Muscle layer of duodenum (tissue), 2 donors: ENCODE measurements around the gene LRRC57.
A peak's percentile ranks its signal among the peaks of the same experiment; 100 is the strongest.

ENCODE experiments used
- H3K27ac ChIP-seq: one replicate; pipeline ENCODE4 v1.7.0; 2013; ENCODE audit warnings: mild to moderate bottlenecking, low read length
- H3K27me3 ChIP-seq: one replicate; pipeline ENCODE4 v1.7.0; 2013; ENCODE audit warnings: low read depth, mild to moderate bottlenecking, control low read depth, low read length
- H3K36me3 ChIP-seq, 2 donors: one replicate each; pipeline ENCODE4 v1.7.0; 2013; ENCODE audit warnings: low read length in 2 of 2, control low read depth in 1 of 2, mild to moderate bottlenecking in 1 of 2; ENCODE audit not compliant: insufficient read depth in 2 of 2, control insufficient read depth in 1 of 2
- H3K4me1 ChIP-seq, 2 donors: one replicate each; pipeline ENCODE4 v1.7.0; 2013; ENCODE audit warnings: low read length in 2 of 2, mild to moderate bottlenecking in 2 of 2, control low read depth in 1 of 2, moderate library complexity in 1 of 2; ENCODE audit not compliant: insufficient read depth in 2 of 2, control insufficient read depth in 1 of 2
- H3K4me3 ChIP-seq, 2 donors: one replicate each; pipeline ENCODE4 v1.7.0; 2013; ENCODE audit warnings: low read length in 2 of 2, low read depth in 1 of 2, mild to moderate bottlenecking in 1 of 2
- H3K9me3 ChIP-seq, 2 donors: one replicate each; pipeline ENCODE4 v1.7.0; 2013; ENCODE audit warnings: low read length in 2 of 2, control low read depth in 1 of 2, mild to moderate bottlenecking in 1 of 2; ENCODE audit not compliant: control insufficient read depth in 1 of 2
- donor health status: healthy.

Gene LRRC57

DNA sequence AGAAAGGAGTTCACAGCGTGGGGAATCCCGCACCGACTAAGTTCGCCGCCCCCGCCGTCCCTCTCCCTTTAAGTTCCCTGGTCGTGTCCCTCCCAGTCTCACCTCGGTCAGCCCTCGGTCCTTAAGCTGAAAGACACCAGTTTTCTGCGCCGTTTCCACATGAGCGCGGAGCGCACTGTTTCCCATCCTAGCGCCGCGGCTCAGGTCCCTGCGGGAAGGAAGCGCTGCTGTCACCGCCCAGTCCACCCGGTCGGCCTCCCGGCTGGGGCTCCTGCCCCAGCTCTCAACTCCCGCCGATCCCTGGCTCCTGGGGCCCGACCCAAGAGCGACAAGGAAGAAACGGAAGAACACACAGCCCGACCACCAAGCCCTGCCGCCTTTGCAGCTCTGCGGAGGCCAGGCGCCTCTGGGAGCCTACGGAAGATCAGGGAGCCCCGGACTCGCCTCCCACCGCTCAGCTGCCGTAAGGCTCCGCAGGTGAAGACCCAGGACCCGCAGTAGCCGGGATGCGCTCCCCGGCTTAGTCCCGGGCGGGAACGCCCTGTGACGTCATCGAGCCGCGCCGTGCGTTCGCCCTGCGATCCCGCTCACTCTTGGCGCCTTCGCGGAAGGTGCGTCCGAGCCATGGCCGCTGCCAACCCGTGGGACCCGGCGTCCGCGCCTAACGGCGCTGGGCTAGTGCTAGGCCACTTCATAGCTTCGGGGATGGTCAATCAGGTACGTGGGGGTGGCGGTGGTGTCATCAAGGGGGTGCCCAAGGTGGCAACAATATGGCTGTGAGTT is at the start of gene LRRC57, which contains the start of gene HAUS2:
Gene LRRC57, minus strand, starts transcription at position 545 of the 783 bp plus-strand sequence. Its CDS starts 359 bp downstream, at position 186.
Gene HAUS2, plus strand, starts transcription at position 590 of the 783 bp plus-strand sequence. Its CDS starts 35 bp downstream, at position 625.
- H3K36me3 ChIP-seq, result peaks cover 5 to 20% of the 10 kb centered on the region in 2 donors
- H3K4me1 ChIP-seq, result peaks cover 5 to 23% of the 10 kb centered on the region in 2 donors
- H3K9me3 ChIP-seq, result no peaks in the 10 kb centered on the region
- peak within 1 kb of the TSS; percentile 97 to 98 for H3K4me3 ChIP-seq
- no peaks in the 10 kb centered on the region for H3K27me3 ChIP-seq
- H3K27ac ChIP-seq, result peak within 1 kb of the TSS; percentile 94

GRCh38 chr15:42595626-42596240 is 47.1 kb upstream of the LRRC57 start:
- peaks cover 8 to 51% of the 10 kb centered on the region in 2 donors for H3K4me1 ChIP-seq
- H3K9me3 ChIP-seq, result no peaks in the 10 kb centered on the region
- peaks cover 0 to 4% of the 10 kb centered on the region in 2 donors for H3K36me3 ChIP-seq
- H3K27ac ChIP-seq, result peak overlapping the region; percentile 25
- H3K27me3 ChIP-seq, result no peaks in the 10 kb centered on the region
- H3K4me3 ChIP-seq, result no peak overlapping the region

DNA sequence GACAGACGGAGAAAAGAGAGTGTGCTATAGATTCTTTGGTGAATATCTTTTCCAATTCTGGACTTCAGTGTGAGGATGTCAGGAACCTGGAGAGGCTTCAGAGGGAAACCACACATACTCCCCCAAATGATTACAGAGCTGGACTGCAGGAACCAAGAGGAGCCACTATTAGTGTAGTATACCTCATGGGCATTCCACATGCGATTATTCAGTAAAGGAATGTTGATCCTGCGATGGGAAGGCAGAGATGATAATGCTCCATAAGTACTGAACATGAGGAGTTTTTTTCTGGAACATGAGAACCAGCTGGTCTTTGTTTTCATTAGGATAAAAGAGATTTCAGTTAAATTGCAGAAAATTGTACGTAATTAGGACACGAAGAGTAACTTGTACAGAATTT is 45.5 kb upstream of the LRRC57 start:
- Histone ChIP-seq H3K9me3 (no peaks in the 10 kb centered on the region), H3K4me1 (peaks cover 8 to 44% of the 10 kb centered on the region in 2 donors), H3K27ac (peak overlapping the region; percentile 64), H3K27me3 (no peaks in the 10 kb centered on the region), H3K4me3 (no peak overlapping the region), H3K36me3 (no peaks in the 10 kb centered on the region)

- Histone ChIP-seq H3K4me1 (peaks cover 8 to 44% of the 10 kb centered on the region in 2 donors), H3K4me3 (no peak overlapping the region), H3K9me3 (no peaks in the 10 kb centered on the region), H3K36me3 (no peaks in the 10 kb centered on the region), H3K27ac (peak overlapping the region; percentile 64), H3K27me3 (no peaks in the 10 kb centered on the region)
These were observed 44.5 kb upstream of the LRRC57 start for GRCh38 chr15:42593143-42593542.

DNA sequence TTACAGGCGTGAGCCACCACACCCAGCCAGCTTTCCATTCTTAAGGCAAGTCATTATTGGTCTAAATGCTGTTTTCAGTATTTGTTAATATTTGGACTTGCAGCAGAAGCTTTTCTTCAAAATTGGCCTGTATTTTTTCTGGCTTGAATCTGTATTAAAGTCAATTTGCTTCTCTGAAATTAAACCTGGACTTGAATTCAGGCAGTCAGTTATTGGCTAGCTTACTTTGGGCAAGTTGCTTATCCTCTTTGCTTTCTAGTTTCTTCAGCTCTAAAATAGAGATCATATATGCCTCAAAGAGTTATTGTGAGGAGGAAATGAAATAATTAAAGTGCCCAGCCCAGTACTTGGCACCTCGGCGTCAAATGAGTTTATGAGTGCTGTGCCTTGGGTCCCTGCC is 44.1 kb upstream of the LRRC57 start:
- Histone ChIP-seq H3K36me3 (no peaks in the 10 kb centered on the region), H3K9me3 (no peaks in the 10 kb centered on the region), H3K27me3 (no peaks in the 10 kb centered on the region), H3K27ac (peak overlapping the region; percentile 64), H3K4me3 (no peak overlapping the region), H3K4me1 (peaks cover 8 to 44% of the 10 kb centered on the region in 2 donors)

GRCh38 chr15:42591238-42591934 is 42.8 kb upstream of the LRRC57 start:
- peak overlapping the region; percentile 10 for H3K27ac ChIP-seq
- no peaks in the 10 kb centered on the region for H3K9me3 ChIP-seq
- no peaks in the 10 kb centered on the region for H3K36me3 ChIP-seq
- H3K4me3 ChIP-seq, result no peak overlapping the region
- peaks cover 8 to 32% of the 10 kb centered on the region in 2 donors for H3K4me1 ChIP-seq
- no peaks in the 10 kb centered on the region for H3K27me3 ChIP-seq

- no peaks in the 10 kb centered on the region for H3K9me3 ChIP-seq
- no peaks in the 10 kb centered on the region for H3K36me3 ChIP-seq
- peaks cover 8 to 25% of the 10 kb centered on the region in 2 donors for H3K4me1 ChIP-seq
- H3K27ac ChIP-seq, result no peak overlapping the region
- no peak overlapping the region for H3K4me3 ChIP-seq
- H3K27me3 ChIP-seq, result no peaks in the 10 kb centered on the region
These were observed 42.1 kb upstream of the LRRC57 start for GRCh38 chr15:42590619-42591237.

DNA sequence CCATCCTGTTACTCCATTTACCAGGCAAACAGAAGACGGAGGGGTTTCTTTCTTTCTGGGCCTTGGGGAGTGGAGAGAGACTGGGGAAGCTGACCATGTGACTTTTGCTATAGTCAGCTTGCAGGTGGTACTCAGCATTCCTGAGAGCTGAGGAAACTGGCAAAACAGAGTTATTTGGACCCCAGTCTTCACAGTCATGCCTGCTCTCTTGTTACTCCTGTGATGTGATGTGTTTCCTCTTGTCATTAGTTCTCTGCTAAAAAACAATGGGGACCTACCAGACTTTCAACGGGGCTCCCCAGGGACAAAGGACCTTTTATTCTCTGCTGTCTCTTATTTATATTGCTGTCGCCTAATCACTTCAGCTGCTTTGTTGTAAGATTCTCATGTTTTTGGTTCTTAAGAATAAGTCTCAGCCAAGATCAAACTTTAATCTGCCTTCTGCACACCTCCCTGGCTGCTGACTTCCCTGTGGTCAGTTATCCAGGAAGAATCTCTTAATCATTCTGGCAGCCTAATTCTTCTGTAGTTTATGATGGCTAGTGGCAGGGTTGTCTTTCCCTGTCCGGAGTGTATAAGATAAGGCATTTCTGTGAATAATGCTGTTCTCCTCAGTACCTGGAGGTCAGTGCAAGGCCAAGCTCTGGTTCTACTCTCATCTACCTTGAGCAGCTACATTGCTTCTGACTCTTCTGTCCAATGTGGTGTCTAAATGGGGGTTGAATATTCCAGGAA is 35.6 kb upstream of the LRRC57 start:
- no peaks in the 10 kb centered on the region for H3K36me3 ChIP-seq
- peaks cover 8 to 27% of the 10 kb centered on the region in 2 donors for H3K4me1 ChIP-seq
- H3K27ac ChIP-seq, result peak overlapping the region; percentile 48
- H3K4me3 ChIP-seq, result peak overlapping the region; percentile 11 to 61
- no peaks in the 10 kb centered on the region for H3K9me3 ChIP-seq
- no peaks in the 10 kb centered on the region for H3K27me3 ChIP-seq

GRCh38 chr15:42582569-42583375 is 34.2 kb upstream of the LRRC57 start:
- Histone ChIP-seq H3K27me3 (no peaks in the 10 kb centered on the region), H3K9me3 (no peaks in the 10 kb centered on the region)

DNA sequence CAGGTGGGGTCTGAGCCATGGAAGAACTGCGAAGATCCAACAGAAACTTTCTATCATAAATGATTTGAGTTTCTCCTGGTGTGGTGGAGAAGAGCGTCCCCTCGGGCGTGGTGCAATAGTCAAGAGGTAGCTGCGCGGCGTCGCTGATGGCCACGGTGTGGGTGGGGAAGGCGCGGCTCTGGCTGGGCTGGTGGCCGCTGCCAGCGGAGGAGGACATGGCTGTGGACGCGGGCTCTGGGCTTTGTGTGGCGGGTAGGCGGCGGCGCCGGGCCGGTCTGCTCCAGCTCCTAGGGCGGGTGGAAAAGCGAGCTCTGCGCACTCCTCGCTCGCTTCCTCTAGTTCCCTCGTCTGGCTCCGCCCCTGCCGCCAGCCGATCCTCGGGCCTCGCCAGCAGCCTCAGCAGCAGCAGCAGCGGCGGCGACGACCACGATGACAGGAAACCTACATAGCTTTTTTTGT is 32.7 kb upstream of the LRRC57 start:
- Histone ChIP-seq H3K36me3 (no peaks in the 10 kb centered on the region), H3K9me3 (no peaks in the 10 kb centered on the region), H3K4me3 (peak overlapping the region; percentile 40 to 60), H3K4me1 (peaks cover 8 to 42% of the 10 kb centered on the region in 2 donors), H3K27ac (no peak overlapping the region), H3K27me3 (no peaks in the 10 kb centered on the region)

More at GRCh38 chr15:42582569-42583375, 34.2 kb upstream of the LRRC57 start:
- H3K27ac ChIP-seq, result peak overlapping the region; percentile 48
- no peaks in the 10 kb centered on the region for H3K36me3 ChIP-seq
- peaks cover 8 to 33% of the 10 kb centered on the region in 2 donors for H3K4me1 ChIP-seq
- H3K4me3 ChIP-seq, result peak overlapping the region; percentile 11 to 61
